ENCODE results near the gene SIGLEC10.

GRCh38 chr19:51386882-51387520 is 30.4 kb downstream of the SIGLEC10 start:
- TF ChIP-seq CTCF (IDR thresholded peaks at IDR 0.05; ENCODE audit: low read length) (no peak), EZH2 (IDR thresholded peaks at IDR 0.05; ENCODE audit: borderline replicate concordance, low read length) (no peak)
